ENCODE results near the gene PSMB1.
"Not testable (repeated sequence)": the region's sequence is repeated elsewhere in the genome, so short reads cannot be mapped to it uniquely, and the experiment has no call there.

Gene PSMB1

GRCh38 chr6:170504479-170504878 is 48.6 kb downstream of the PSMB1 start:
- no peak for DNase-seq (ENCODE audit: extremely low read depth, insufficient read length)
- Histone ChIP-seq H3K36me3 (ENCODE audit: control insufficient read depth, insufficient read depth, low read length) (no peaks in the 10 kb centered on the region), H3K4me3 (replicated peaks; ENCODE audit: low read depth, low read length) (no peak overlapping the region), H3K27me3 (replicated peaks; ENCODE audit: control insufficient read depth, insufficient read depth, low read length) (no peaks in the 10 kb centered on the region)
- TF ChIP-seq CTCF (IDR thresholded peaks at IDR 0.05; ENCODE audit: insufficient read depth, low read length, poor library complexity, severe bottlenecking), result no peak

GRCh38 chr6:170503414-170503761 is 49.7 kb downstream of the PSMB1 start:
- Histone ChIP-seq H3K27me3 (replicated peaks; ENCODE audit: control insufficient read depth, insufficient read depth, low read length) (no peaks in the 10 kb centered on the region), H3K4me3 (replicated peaks; ENCODE audit: low read depth, low read length) (no peak overlapping the region), H3K36me3 (ENCODE audit: control insufficient read depth, insufficient read depth, low read length) (no peaks in the 10 kb centered on the region)
- no peak for TF ChIP-seq CTCF (IDR thresholded peaks at IDR 0.05; ENCODE audit: insufficient read depth, low read length, poor library complexity, severe bottlenecking)
- no peak for DNase-seq (ENCODE audit: extremely low read depth, insufficient read length)

- not testable (repeated sequence) for H3K4me3 ChIP-seq (replicated peaks; ENCODE audit: low read depth, low read length); H3K27me3 ChIP-seq (replicated peaks; ENCODE audit: control insufficient read depth, insufficient read depth, low read length); DNase-seq (ENCODE audit: extremely low read depth, insufficient read length); H3K36me3 ChIP-seq (ENCODE audit: control insufficient read depth, insufficient read depth, low read length)
Observed at GRCh38 chr6:170502733-170503413, 50.2 kb downstream of the PSMB1 start.

GRCh38 chr6:170502268-170502667 is 50.8 kb downstream of the PSMB1 start:
- not testable (repeated sequence) for H3K4me3 ChIP-seq (replicated peaks; ENCODE audit: low read depth, low read length); DNase-seq (ENCODE audit: extremely low read depth, insufficient read length); H3K36me3 ChIP-seq (ENCODE audit: control insufficient read depth, insufficient read depth, low read length); H3K27me3 ChIP-seq (replicated peaks; ENCODE audit: control insufficient read depth, insufficient read depth, low read length)

- Histone ChIP-seq H3K4me3 (replicated peaks; ENCODE audit: low read depth, low read length) (no peak overlapping the region), H3K36me3 (ENCODE audit: control insufficient read depth, insufficient read depth, low read length) (no peaks in the 10 kb centered on the region), H3K27me3 (replicated peaks; ENCODE audit: control insufficient read depth, insufficient read depth, low read length) (peaks cover 1% of the 10 kb centered on the region; the same call in 1 of the 2 replicates)
- TF ChIP-seq CTCF (IDR thresholded peaks at IDR 0.05; ENCODE audit: insufficient read depth, low read length, poor library complexity, severe bottlenecking), result no peak
- no peak for DNase-seq (ENCODE audit: extremely low read depth, insufficient read length)
Observed at GRCh38 chr6:170500955-170501590, 52.0 kb downstream of the PSMB1 start.

- TF ChIP-seq CTCF (IDR thresholded peaks at IDR 0.05; ENCODE audit: insufficient read depth, low read length, poor library complexity, severe bottlenecking), result no peak
- H3K27me3 ChIP-seq (replicated peaks; ENCODE audit: control insufficient read depth, insufficient read depth, low read length), result peaks cover 1% of the 10 kb centered on the region; the same call in 1 of the 2 replicates
- no peak overlapping the region for H3K4me3 ChIP-seq (replicated peaks; ENCODE audit: low read depth, low read length)
- no peak for DNase-seq (ENCODE audit: extremely low read depth, insufficient read length)
- no peaks in the 10 kb centered on the region for H3K36me3 ChIP-seq (ENCODE audit: control insufficient read depth, insufficient read depth, low read length)
Observed at GRCh38 chr6:170497841-170498301, 55.2 kb downstream of the PSMB1 start.

All from GM06990 (cell line).